ENCODE measurements around the gene CHCHD3. TPM values are rescaled to one million over a fixed set of nuclear protein-coding genes. Genes with fewer than 3 reads are reported as not detected.
A peak's percentile ranks its signal among the peaks of the same experiment; 100 is the strongest.

CHCHD3 gene
- total RNA-seq, 4 donors from 2014 or later, result 27.9 to 39.0 (median 34.5) TPM

DNA sequence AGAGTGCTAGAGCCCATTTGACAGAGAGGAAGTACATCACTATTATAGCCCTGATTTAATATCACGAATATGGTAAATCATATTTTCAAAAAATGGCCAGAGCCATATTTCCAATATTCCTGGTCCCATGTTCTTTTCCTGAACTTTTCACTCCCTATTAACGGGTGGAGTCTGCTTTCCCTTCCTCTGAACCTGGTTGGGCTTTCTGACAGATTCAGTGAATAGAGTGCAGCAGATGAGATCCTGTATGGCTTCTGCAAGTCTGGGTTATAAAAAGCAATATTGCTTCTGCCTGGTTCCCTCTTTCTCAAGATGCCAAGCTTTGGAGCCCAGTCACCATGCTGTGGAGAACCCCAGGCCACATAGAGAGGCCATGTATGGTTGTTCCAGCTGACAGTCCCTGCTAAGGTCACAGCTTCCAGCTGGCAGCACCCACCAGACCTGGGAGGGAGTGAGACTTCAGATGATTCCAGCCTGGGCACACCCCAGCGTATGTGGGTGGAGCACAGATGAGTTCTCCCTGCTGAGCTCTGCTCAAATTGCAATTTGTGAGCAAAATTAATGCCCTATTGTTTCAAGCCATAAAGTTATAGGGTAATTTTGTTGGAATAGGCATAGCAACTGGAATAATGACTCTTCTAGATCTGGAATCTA lies 17.9 kb upstream of the CHCHD3 start:
- intact Hi-C loops (cut with DNase I; ENCODE audit: low total_unique reads), result loop anchor here (10.0 kb wide), 1 partner anchor 1245 kb away; no protein-coding TSS in a partner anchor
- no peak for DNase-seq (ENCODE audit: low spot score in 2 of 2)
- 45 to 54% methylated on average over 3 of the region's 3 CpGs for WGBS, 2 donors
- TF ChIP-seq, protein P1, sequence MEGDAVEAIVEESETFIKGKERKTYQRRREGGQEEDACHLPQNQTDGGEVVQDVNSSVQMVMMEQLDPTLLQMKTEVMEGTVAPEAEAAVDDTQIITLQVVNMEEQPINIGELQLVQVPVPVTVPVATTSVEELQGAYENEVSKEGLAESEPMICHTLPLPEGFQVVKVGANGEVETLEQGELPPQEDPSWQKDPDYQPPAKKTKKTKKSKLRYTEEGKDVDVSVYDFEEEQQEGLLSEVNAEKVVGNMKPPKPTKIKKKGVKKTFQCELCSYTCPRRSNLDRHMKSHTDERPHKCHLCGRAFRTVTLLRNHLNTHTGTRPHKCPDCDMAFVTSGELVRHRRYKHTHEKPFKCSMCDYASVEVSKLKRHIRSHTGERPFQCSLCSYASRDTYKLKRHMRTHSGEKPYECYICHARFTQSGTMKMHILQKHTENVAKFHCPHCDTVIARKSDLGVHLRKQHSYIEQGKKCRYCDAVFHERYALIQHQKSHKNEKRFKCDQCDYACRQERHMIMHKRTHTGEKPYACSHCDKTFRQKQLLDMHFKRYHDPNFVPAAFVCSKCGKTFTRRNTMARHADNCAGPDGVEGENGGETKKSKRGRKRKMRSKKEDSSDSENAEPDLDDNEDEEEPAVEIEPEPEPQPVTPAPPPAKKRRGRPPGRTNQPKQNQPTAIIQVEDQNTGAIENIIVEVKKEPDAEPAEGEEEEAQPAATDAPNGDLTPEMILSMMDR (IDR thresholded peaks at IDR 0.05), result no peak
- TF ChIP-seq POLR2A (IDR thresholded peaks at IDR 0.05), result no peak
- H3K4me3 ChIP-seq (ENCODE audit: low read depth, poor library complexity, severe bottlenecking), result no peak overlapping the region

- no peak for DNase-seq (ENCODE audit: low spot score in 2 of 2)
- no peak overlapping the region for H3K4me3 ChIP-seq (ENCODE audit: low read depth, poor library complexity, severe bottlenecking)
- TF ChIP-seq, protein P1 (IDR thresholded peaks at IDR 0.05), result no peak
- TF ChIP-seq POLR2A (IDR thresholded peaks at IDR 0.05), result no peak
- intact Hi-C loops (cut with DNase I; ENCODE audit: low total_unique reads), result loop anchor here (10.0 kb wide), 1 partner anchor 1250 kb away; no protein-coding TSS in a partner anchor
- WGBS, 2 donors, result 73 to 79% methylated on average over 7 of the region's 7 CpGs
Observed at GRCh38 chr7:133095119-133095671, 13.3 kb upstream of the CHCHD3 start.

DNA sequence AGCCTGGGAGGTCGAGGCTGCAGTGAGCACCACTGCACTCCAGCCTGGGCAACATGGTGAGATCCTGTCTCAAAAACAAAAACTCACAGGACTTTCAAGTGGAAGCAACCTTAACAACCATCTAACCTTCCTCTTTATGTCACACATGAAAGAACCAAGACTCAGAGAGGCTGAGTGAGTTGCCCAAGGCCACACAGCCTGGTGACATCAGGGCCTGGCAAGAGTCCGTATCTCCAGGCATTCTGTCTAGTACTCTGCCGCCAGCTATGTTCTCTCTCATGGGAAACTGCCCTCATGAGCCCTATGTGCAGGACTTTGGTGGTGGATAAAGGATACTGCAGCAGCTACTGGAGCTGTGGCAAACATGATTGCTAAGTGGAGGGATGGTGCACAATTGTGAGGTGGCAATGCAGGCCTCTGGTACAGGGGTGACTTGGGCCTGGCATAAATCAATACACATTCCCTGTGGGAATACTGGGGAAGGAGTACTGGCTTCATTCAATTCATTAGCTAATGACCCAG lies 10.1 kb upstream of the CHCHD3 start:
- WGBS, 2 donors, result 89 to 98% methylated on average over 2 to 3 of the region's 3 CpGs
- no peak overlapping the region for H3K4me3 ChIP-seq (ENCODE audit: low read depth, poor library complexity, severe bottlenecking)
- intact Hi-C loops (cut with DNase I; ENCODE audit: low total_unique reads), result loop anchor here (10.0 kb wide), 1 partner anchor 1253 kb away; no protein-coding TSS in a partner anchor
- no peak for DNase-seq (ENCODE audit: low spot score in 2 of 2)
- TF ChIP-seq, protein P1 (IDR thresholded peaks at IDR 0.05), result no peak

- TF ChIP-seq, protein P1 (IDR thresholded peaks at IDR 0.05), result no peak
- TF ChIP-seq POLR2A (IDR thresholded peaks at IDR 0.05), result no peak
- DNase-seq (ENCODE audit: low spot score in 2 of 2), result no peak
- no peak overlapping the region for H3K4me3 ChIP-seq (ENCODE audit: low read depth, poor library complexity, severe bottlenecking)
- WGBS, 2 donors, result 87 to 97% methylated on average over 3 of the region's 3 CpGs
- intact Hi-C loops (cut with DNase I; ENCODE audit: low total_unique reads), result no loop called here
Observed at GRCh38 chr7:133082390-133082766, 488 bp upstream of the CHCHD3 start.

DNA sequence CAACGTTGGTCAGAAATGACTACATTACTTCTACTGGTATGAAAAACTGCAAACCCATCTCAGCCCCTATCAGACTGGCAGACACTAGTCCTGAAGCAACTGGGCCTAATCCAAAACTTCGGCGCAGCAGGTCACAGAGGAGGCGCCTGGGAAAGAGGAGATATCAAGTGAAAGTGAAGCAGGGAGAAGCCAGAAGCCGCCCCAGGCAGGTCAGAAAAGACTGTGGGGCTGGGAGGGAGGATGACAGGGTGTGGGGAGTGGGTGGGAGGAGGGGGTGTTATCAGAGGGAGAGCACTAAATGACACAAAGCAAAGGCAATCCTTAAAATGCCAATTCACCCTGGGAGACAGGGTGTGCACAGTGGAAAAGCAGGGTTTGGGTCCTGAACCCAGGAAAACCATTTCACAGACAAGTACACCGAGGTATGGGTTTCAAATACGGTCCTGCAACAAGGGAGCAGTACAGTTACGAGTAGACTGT lies 731 bp downstream of the CHCHD3 start:
- DNase-seq (ENCODE audit: low spot score in 2 of 2), result peak in 1 of 2 donors; percentile 15
- peak overlapping the region; percentile 74 for H3K4me3 ChIP-seq (ENCODE audit: low read depth, poor library complexity, severe bottlenecking)
- 0 to 3% methylated on average over 8 of the region's 8 CpGs for WGBS, 2 donors
- intact Hi-C loops (cut with DNase I; ENCODE audit: low total_unique reads), result no loop called here
- TF ChIP-seq, protein P1 (IDR thresholded peaks at IDR 0.05), result no peak
- no peak for TF ChIP-seq POLR2A (IDR thresholded peaks at IDR 0.05)

All from lower leg skin (tissue), 4 donors.